Mesodermal cell (in vitro differentiated cells): ENCODE results near the gene ST8SIA6.

Experiments
- H3K27ac ChIP-seq: 2 replicates; pipeline ENCODE4 v1.7.0; 2013; ENCODE audit warnings: mild to moderate bottlenecking, low read depth, low read length, moderate library complexity; ENCODE audit not compliant: severe bottlenecking
- H3K36me3 ChIP-seq: 2 replicates; pipeline ENCODE4 v1.7.1; 2013; ENCODE audit warnings: mild to moderate bottlenecking, low read length, moderate library complexity; ENCODE audit not compliant: control insufficient read depth, insufficient read depth
- H3K4me1 ChIP-seq: one replicate; pipeline ENCODE4 v1.7.1; 2013; ENCODE audit warnings: mild to moderate bottlenecking, low read length; ENCODE audit not compliant: insufficient read depth, control insufficient read depth, poor library complexity, severe bottlenecking
- H3K4me3 ChIP-seq: 2 replicates; pipeline ENCODE4 v1.7.0; 2013; ENCODE audit warnings: low read length, control low read depth, mild to moderate bottlenecking; ENCODE audit not compliant: insufficient read depth, poor library complexity, severe bottlenecking; ENCODE audit errors: extremely low read depth
- H3K9me3 ChIP-seq: 2 replicates; pipeline ENCODE4 v1.7.1; 2013; ENCODE audit warnings: mild to moderate bottlenecking, low read length, moderate library complexity; ENCODE audit not compliant: control insufficient read depth
- WGBS, 2 experiments: methylation state at CpG; one replicate each; pipeline ENCODE4 v1.1.5; 2013; ENCODE audit warnings: missing lambda C conversion rate in 2 of 2; ENCODE audit not compliant: insufficient coverage in 2 of 2; 5-methylcytosine and 5-hydroxymethylcytosine counted together

ST8SIA6 gene

GRCh38 chr10:17290226-17290625, 164.2 kb downstream of the ST8SIA6 start:
- WGBS, 2 experiments: 62 to 64% methylated on average over 6 of the region's 6 CpGs
- Histone ChIP-seq H3K9me3 (no peaks in the 10 kb centered on the region), H3K4me1 (no peaks in the 10 kb centered on the region), H3K4me3 (no peak overlapping the region), H3K27ac (no peak overlapping the region), H3K36me3 (no peaks in the 10 kb centered on the region)

- no peaks in the 10 kb centered on the region for H3K36me3 ChIP-seq
- H3K4me1 ChIP-seq: no peaks in the 10 kb centered on the region
- 82 to 92% methylated on average over 9 of the region's 12 CpGs for WGBS, 2 experiments
- H3K27ac ChIP-seq: no peak overlapping the region
- H3K4me3 ChIP-seq: no peak overlapping the region
- no peaks in the 10 kb centered on the region for H3K9me3 ChIP-seq
These were observed 164.6 kb downstream of the ST8SIA6 start for GRCh38 chr10:17289763-17290162.

GRCh38 chr10:17286562-17287550, 167.5 kb downstream of the ST8SIA6 start:
- Histone ChIP-seq H3K27ac (no peak overlapping the region), H3K9me3 (peaks cover 14% of the 10 kb centered on the region), H3K36me3 (no peaks in the 10 kb centered on the region), H3K4me1 (no peaks in the 10 kb centered on the region), H3K4me3 (no peak overlapping the region)
- 79 to 81% methylated on average over 8 to 10 of the region's 10 CpGs for WGBS, 2 experiments

- Histone ChIP-seq H3K4me1 (no peaks in the 10 kb centered on the region), H3K4me3 (no peak overlapping the region), H3K36me3 (no peaks in the 10 kb centered on the region), H3K27ac (no peak overlapping the region), H3K9me3 (peaks cover 33% of the 10 kb centered on the region)
- whole genome bisulfite sequencing, 2 experiments: 86% methylated on average over 3 of the region's 3 CpGs; no CpG with 5 or more reads in 1 of the 2 experiments
These were observed 172.1 kb downstream of the ST8SIA6 start for GRCh38 chr10:17282311-17282710.

GRCh38 chr10:17278607-17279240, 175.7 kb downstream of the ST8SIA6 start:
- Histone ChIP-seq H3K9me3 (peaks cover 46% of the 10 kb centered on the region), H3K4me3 (no peak overlapping the region), H3K36me3 (no peaks in the 10 kb centered on the region), H3K4me1 (no peaks in the 10 kb centered on the region), H3K27ac (no peak overlapping the region)
- 84 to 85% methylated on average over 2 to 3 of the region's 4 CpGs for WGBS, 2 experiments

GRCh38 chr10:17276756-17277424, 177.5 kb downstream of the ST8SIA6 start:
- Histone ChIP-seq H3K4me3 (no peak overlapping the region), H3K4me1 (no peaks in the 10 kb centered on the region), H3K36me3 (no peaks in the 10 kb centered on the region), H3K27ac (no peak overlapping the region), H3K9me3 (peaks cover 33% of the 10 kb centered on the region)
- 83 to 84% methylated on average over 4 to 6 of the region's 9 CpGs for WGBS, 2 experiments

- Histone ChIP-seq H3K4me1 (no peaks in the 10 kb centered on the region), H3K9me3 (peaks cover 23% of the 10 kb centered on the region), H3K36me3 (no peaks in the 10 kb centered on the region), H3K4me3 (no peak overlapping the region), H3K27ac (no peak overlapping the region)
- 63 to 75% methylated on average over 1 to 2 of the region's 2 CpGs for WGBS, 2 experiments
These were observed 181.0 kb downstream of the ST8SIA6 start for GRCh38 chr10:17273403-17273802.

GRCh38 chr10:17272648-17273047, 181.7 kb downstream of the ST8SIA6 start:
- Histone ChIP-seq H3K36me3 (no peaks in the 10 kb centered on the region), H3K9me3 (peaks cover 17% of the 10 kb centered on the region), H3K4me1 (no peaks in the 10 kb centered on the region), H3K4me3 (no peak overlapping the region), H3K27ac (no peak overlapping the region)
- 98 to 99% methylated on average over 9 to 11 of the region's 12 CpGs for WGBS, 2 experiments
